HCT116 (cell line): ENCODE data around the gene MIP. TPM values are rescaled to one million over a fixed set of nuclear protein-coding genes. Genes with fewer than 3 reads are reported as not detected.

ENCODE experiments used
- ATAC-seq: fragments of 200-7000 bp; cut with Tn5 transposase; 2 replicates; pipeline ENCODE4 v1.9.1; 2020; ENCODE audit warnings: mild to moderate bottlenecking, moderate library complexity
- BruUV-seq: library from RNA; stranded (reverse); fragments of 400-500 nt; replicated peaks from 2 replicates; lab custom pipeline; 2021; lab: Mats Ljungman, UMichigan
- CTCF ChIA-PET: fragments of 300-600 bp; sonication (Branson Sonifier 250); formaldehyde crosslinking; loops from one replicate; lab custom pipeline; 2021; ENCODE audit warnings: antibody characterized with exemption; lab: Charles Lee
- POLR2A ChIA-PET: fragments of 300-600, 350-600 bp; sonication (Branson Sonifier 250); formaldehyde crosslinking; loops from one replicate; lab custom pipeline; 2021; ENCODE audit warnings: antibody characterized with exemption; lab: Charles Lee
- RAD21 ChIA-PET, 2 experiments: fragments of 300-600 bp; sonication (Branson Sonifier 250); formaldehyde crosslinking; loops; one replicate each; lab custom pipeline; 2023; ENCODE audit warnings: low total read pairs in 2 of 2; ENCODE audit not compliant: uncharacterized antibody in 2 of 2, unreplicated experiment in 2 of 2, low non-redundant PET in 1 of 2; lab: Charles Lee
- DNase-seq: peaks from one replicate; pipeline ENCODE4 v3.0.0-alpha.2; 2010; ENCODE audit warnings: low read depth, low spot score
- H2AFZ ChIP-seq: fragments of 200-600 bp; shearing (Covaris generic), sonication (generic); 2 replicates; pipeline ENCODE4 v1.6.1; 2017; ENCODE audit warnings: low read depth, mixed run types, mixed read lengths, antibody characterized with exemption, low read length; ENCODE audit not compliant: poor library complexity, severe bottlenecking
- H3K27ac ChIP-seq: 2 replicates; pipeline ENCODE4 v1.5.1; 2012; ENCODE audit warnings: low read depth, low read length
- H3K27me3 ChIP-seq: fragments of 200-600 bp; sonication (generic); 2 replicates; pipeline ENCODE4 v1.6.1; 2016; ENCODE audit warnings: mixed run types, low read length, mixed read lengths; ENCODE audit not compliant: insufficient read depth
- H3K36me3 ChIP-seq, 2 experiments: fragments of 200-500 bp in 1 of 2; fragments of 200-600 bp in 1 of 2; sonication (Bioruptor generic) in 1 of 2; sonication (generic) in 1 of 2; 2 replicates each; pipeline versions ENCODE4 v1.5.1 to v1.6.1; 2014 to 2016; ENCODE audit warnings: low read length in 2 of 2, inconsistent platforms in 1 of 2, mixed read lengths in 1 of 2, mixed run types in 1 of 2; ENCODE audit not compliant: insufficient read depth in 2 of 2, control insufficient read depth in 1 of 2
- H3K4me1 ChIP-seq, 2 experiments: fragments of 200-600 bp in 1 of 2; sonication (generic) in 1 of 2; 2 replicates each; pipeline versions ENCODE4 v1.5.1 to v1.6.1; 2012 to 2017; ENCODE audit warnings: low read length in 2 of 2, inconsistent platforms in 1 of 2, mild to moderate bottlenecking in 1 of 2, mixed read lengths in 1 of 2, mixed run types in 1 of 2, moderate library complexity in 1 of 2; ENCODE audit not compliant: insufficient read depth in 2 of 2, control insufficient read depth in 1 of 2
- H3K4me2 ChIP-seq: fragments of 200-600 bp; sonication (generic); 2 replicates; pipeline ENCODE4 v1.6.1; 2017; ENCODE audit warnings: mixed run types, low read length, mixed read lengths
- H3K4me3 ChIP-seq, 2 experiments: fragments of 200-600 bp in 1 of 2; sonication (generic) in 1 of 2; replicated peaks in 1 of 2; 2 replicates each; pipeline ENCODE4 v1.5.1; 2011 to 2016; ENCODE audit warnings: low read length in 2 of 2, control low read depth in 1 of 2, low read depth in 1 of 2, mild to moderate bottlenecking in 1 of 2, mixed read lengths in 1 of 2, mixed run types in 1 of 2
- H3K79me2 ChIP-seq: fragments of 200-600 bp; sonication (generic); 2 replicates; pipeline ENCODE4 v1.6.1; 2017; ENCODE audit warnings: mild to moderate bottlenecking, mixed run types, low read length, moderate library complexity, mixed read lengths; ENCODE audit not compliant: insufficient read depth
- H3K9ac ChIP-seq: fragments of 200-600 bp; sonication (generic); 2 replicates; pipeline ENCODE4 v1.6.1; 2016; ENCODE audit warnings: low read length, mixed read lengths
- H3K9me2 ChIP-seq: fragments of 200-600 bp; sonication (generic), shearing (Covaris generic); 2 replicates; pipeline ENCODE4 v1.6.1; 2017; ENCODE audit warnings: mixed run types, mild to moderate bottlenecking, moderate library complexity; ENCODE audit not compliant: insufficient read depth
- H3K9me3 ChIP-seq, 2 experiments: fragments of 200-500 bp in 1 of 2; fragments of 200-600 bp in 1 of 2; sonication (Bioruptor generic) in 1 of 2; sonication (generic) in 1 of 2; 2 replicates each; pipeline ENCODE4 v1.6.1; 2014 to 2017; ENCODE audit warnings: low read length in 2 of 2, mixed read lengths in 2 of 2, inconsistent platforms in 1 of 2, low read depth in 1 of 2, mild to moderate bottlenecking in 1 of 2, mixed run types in 1 of 2, moderate library complexity in 1 of 2; ENCODE audit not compliant: control insufficient read depth in 1 of 2, insufficient read depth in 1 of 2
- H4K20me1 ChIP-seq: fragments of 200-600 bp; sonication (generic), shearing (Covaris generic); 2 replicates; pipeline ENCODE4 v1.6.1; 2017; ENCODE audit warnings: mixed run types, mild to moderate bottlenecking, moderate library complexity; ENCODE audit not compliant: insufficient read depth
- ATF3 ChIP-seq: IDR thresholded peaks from 2 replicates; pipeline ENCODE4 v1.6.1; 2012
- CBX3 ChIP-seq: IDR thresholded peaks from 2 replicates; pipeline ENCODE4 v1.6.1; 2012; ENCODE audit warnings: low read depth
- CTCF ChIP-seq, 3 experiments: fragments of 200-600 bp in 1 of 3; sonication (generic) in 1 of 3; IDR thresholded peaks in 2 of 3; conservative IDR thresholded peaks in 1 of 3; 2 replicates each; pipeline ENCODE4 v1.5.1; 2012 to 2017; ENCODE audit warnings: low read depth in 2 of 3, low read length in 2 of 3, antibody characterized with exemption in 1 of 3, borderline replicate concordance in 1 of 3, control low read depth in 1 of 3, mild to moderate bottlenecking in 1 of 3, mixed read lengths in 1 of 3, mixed run types in 1 of 3, moderate library complexity in 1 of 3; ENCODE audit not compliant: insufficient read depth in 1 of 3
- EZH2 ChIP-seq: fragments of 200-600 bp; sonication (generic); IDR thresholded peaks from 2 replicates; pipeline ENCODE4 v1.6.1; 2017; ENCODE audit warnings: antibody characterized with exemption, mixed run types
- FOSL1 ChIP-seq: IDR thresholded peaks from 2 replicates; pipeline ENCODE4 v1.6.1; 2012; ENCODE audit warnings: low read depth
- JUND ChIP-seq: IDR thresholded peaks from 2 replicates; pipeline ENCODE4 v1.6.1; 2012
- MAX ChIP-seq: IDR thresholded peaks from 2 replicates; pipeline ENCODE4 v1.6.1; 2012
- POLR2A ChIP-seq: IDR thresholded peaks from 2 replicates; pipeline ENCODE4 v1.7.0; 2011; ENCODE audit warnings: borderline replicate concordance; ENCODE audit not compliant: insufficient read depth, insufficient read length; ENCODE audit errors: extremely low read depth
- POLR2AphosphoS5 ChIP-seq: IDR thresholded peaks from 2 replicates; pipeline ENCODE4 v1.6.1; 2011; ENCODE audit warnings: mild to moderate bottlenecking, low read depth, low read length, moderate library complexity
- RAD21 ChIP-seq: IDR thresholded peaks from 2 replicates; pipeline ENCODE4 v1.6.1; 2012; ENCODE audit warnings: low read depth, mild to moderate bottlenecking
- REST ChIP-seq: IDR thresholded peaks from 2 replicates; pipeline ENCODE4 v1.6.1; 2012; ENCODE audit warnings: low read depth
- SIN3A ChIP-seq: IDR thresholded peaks from 2 replicates; pipeline ENCODE4 v1.6.1; 2012; ENCODE audit warnings: low read depth
- SP1 ChIP-seq: IDR thresholded peaks from 2 replicates; pipeline ENCODE4 v1.6.1; 2012; ENCODE audit warnings: low read depth
- SRF ChIP-seq: IDR thresholded peaks from 2 replicates; pipeline ENCODE4 v1.6.1; 2012; ENCODE audit warnings: low read depth
- TCF7L2 ChIP-seq: IDR thresholded peaks from 2 replicates; pipeline ENCODE4 v1.7.0; 2011; ENCODE audit warnings: borderline replicate concordance, inconsistent platforms; ENCODE audit not compliant: insufficient read depth, insufficient read length; ENCODE audit errors: extremely low read depth
- YY1 ChIP-seq: IDR thresholded peaks from 2 replicates; pipeline ENCODE4 v1.6.1; 2011; ENCODE audit warnings: low read length, low read depth, moderate library complexity, mild to moderate bottlenecking; ENCODE audit not compliant: insufficient replicate concordance; ENCODE audit errors: extremely low read depth
- ZBTB33 ChIP-seq: IDR thresholded peaks from 2 replicates; pipeline ENCODE4 v1.6.1; 2011; ENCODE audit warnings: mild to moderate bottlenecking, low read length, moderate library complexity; ENCODE audit not compliant: insufficient replicate concordance; ENCODE audit errors: extremely low read depth
- ZNF274 ChIP-seq: fragments of 200-500 bp; sonication (Bioruptor generic); IDR thresholded peaks from 2 replicates; pipeline ENCODE4 v1.6.1; 2014; ENCODE audit warnings: mild to moderate bottlenecking, low read depth, low read length, inconsistent platforms
- intact Hi-C: fragments of 100-400 bp; cut with micrococcal nuclease; formaldehyde crosslinking; loops from 2 replicates; pipeline ENCODE4 v1.10.0; 2022
- total RNA-seq: library from RNA; stranded (reverse); gene quantifications from one replicate; pipeline ENCODE4 v1.2.1, GENCODE V29; 2021; ENCODE audit not compliant: unreplicated experiment

Gene MIP
- total RNA-seq, 1 experiment from 2014 or later: 0.79 TPM

- no peak for TF ChIP-seq TCF7L2
- TF ChIP-seq FOSL1: no peak
- no peak for TF ChIP-seq SP1
- TF ChIP-seq SRF: no peak
- no peak for TF ChIP-seq CBX3
- no peak for TF ChIP-seq YY1
Measured at GRCh38 chr12:56457817-56458216, 3.4 kb upstream of the MIP start (continued).

- peaks cover 5 to 21% of the 10 kb centered on the region in 2 experiments; a peak in 3 of 4 replicates for H3K4me1 ChIP-seq
- TF ChIP-seq SIN3A: no peak
- TF ChIP-seq ATF3: no peak
- TF ChIP-seq CBX3: no peak
- no peak for TF ChIP-seq ZNF274
- TF ChIP-seq ZBTB33: no peak
- no peak for TF ChIP-seq CTCF (IDR thresholded peaks at IDR 0.05 in 2 of 3, conservative IDR thresholded peaks at IDR 0.05 in 1 of 3; ENCODE audit: borderline replicate concordance in 1 of 3, insufficient read depth in 1 of 3, low read depth in 2 of 3, low read length in 2 of 3)
- no peak for TF ChIP-seq MAX
- TF ChIP-seq POLR2AphosphoS5: no peak
- no peak for TF ChIP-seq POLR2A
- TF ChIP-seq EZH2: no peak
- TF ChIP-seq JUND: no peak
- no peak for TF ChIP-seq RAD21
- TF ChIP-seq SRF: no peak
- TF ChIP-seq TCF7L2: no peak
- no peak for TF ChIP-seq YY1
- no peak for TF ChIP-seq REST
- ChIA-PET CTCF (interaction anchor here (0.9 kb wide), 1 partner anchor 13 kb away, joined by 4 read pairs; no protein-coding TSS in a partner anchor), POLR2A (no interaction called here), RAD21 (no interaction called here)
- H4K20me1 ChIP-seq: no peaks in the 10 kb centered on the region
- peaks cover 18% of the 10 kb centered on the region for H3K79me2 ChIP-seq
- intact Hi-C loops: no loop called here
- DNase-seq (no peak), ATAC-seq (no peak)
- H2AFZ ChIP-seq: no peak overlapping the region
- no peaks in the 10 kb centered on the region for H3K36me3 ChIP-seq
- H3K9me3 ChIP-seq: no peaks in the 10 kb centered on the region
- H3K27me3 ChIP-seq: no peaks in the 10 kb centered on the region
- no peak overlapping the region for H3K4me2 ChIP-seq
- BruUV-seq: no TSS peak
- H3K27ac ChIP-seq: no peak overlapping the region
- H3K9me2 ChIP-seq: no peaks in the 10 kb centered on the region
- H3K9ac ChIP-seq: no peak overlapping the region
- H3K4me3 ChIP-seq: no peak overlapping the region
Measured at GRCh38 chr12:56451147-56451546, 3.3 kb downstream of the MIP start.
